RWPE2 (cell line): Measurements from ENCODE around the gene USP7.
A peak's percentile ranks its signal among the peaks of the same experiment; 100 is the strongest.

Experiments
- ATAC-seq: fragments of 200-7000 bp; cut with Tn5 transposase; 3 replicates; pipeline ENCODE4 v1.9.1; 2021; ENCODE audit warnings: low read depth
- DNase-seq: peaks from one replicate; pipeline ENCODE4 v3.0.0-alpha.2; 2020; ENCODE audit warnings: low spot score
- H3K27ac ChIP-seq: fragments of 450-650 bp; 2 replicates; pipeline ENCODE4 v1.5.1; 2017; ENCODE audit warnings: mild to moderate bottlenecking; ENCODE audit not compliant: poor library complexity, severe bottlenecking
- H3K27me3 ChIP-seq: fragments of 250-450 bp; sonication (Bioruptor Pico); 2 replicates; pipeline ENCODE4 v1.5.1; 2021; ENCODE audit warnings: mild to moderate bottlenecking, moderate library complexity; ENCODE audit not compliant: insufficient read depth, poor library complexity, severe bottlenecking
- H3K36me3 ChIP-seq: fragments of 250-450 bp; sonication (Bioruptor Pico); 2 replicates; pipeline ENCODE4 v1.5.1; 2020; ENCODE audit warnings: low read depth, mild to moderate bottlenecking, moderate library complexity
- H3K4me1 ChIP-seq: fragments of 250-450 bp; sonication (Bioruptor Pico); 2 replicates; pipeline ENCODE4 v1.5.1; 2021; ENCODE audit warnings: mild to moderate bottlenecking, moderate library complexity; ENCODE audit not compliant: insufficient read depth, poor library complexity, severe bottlenecking
- H3K4me3 ChIP-seq: fragments of 250-450 bp; sonication (Bioruptor Pico); 2 replicates; pipeline ENCODE4 v1.5.1; 2021; ENCODE audit warnings: mild to moderate bottlenecking, moderate library complexity; ENCODE audit not compliant: severe bottlenecking
- H3K9me3 ChIP-seq: fragments of 250-450 bp; sonication (Bioruptor Pico); 2 replicates; pipeline ENCODE4 v1.5.1; 2021; ENCODE audit warnings: mild to moderate bottlenecking, moderate library complexity; ENCODE audit not compliant: severe bottlenecking
- CTCF ChIP-seq: fragments of 450-650 bp; IDR thresholded peaks from one replicate; pipeline ENCODE4 v1.5.1; 2017; ENCODE audit warnings: mild to moderate bottlenecking, moderate library complexity; ENCODE audit not compliant: poor library complexity, severe bottlenecking

USP7 gene

GRCh38 chr16:8912793-8913192 is 50.9 kb downstream of the USP7 start:
- Histone ChIP-seq H3K4me1 (no peaks in the 10 kb centered on the region), H3K4me3 (no peak overlapping the region), H3K36me3 (peaks cover 95% of the 10 kb centered on the region), H3K9me3 (no peaks in the 10 kb centered on the region), H3K27me3 (no peaks in the 10 kb centered on the region), H3K27ac (no peak overlapping the region)
- no peak for DNase-seq
- no peak for ATAC-seq
- no peak for TF ChIP-seq CTCF

- ATAC-seq (no peak), DNase-seq (no peak)
- Histone ChIP-seq H3K4me1 (no peaks in the 10 kb centered on the region), H3K9me3 (no peaks in the 10 kb centered on the region), H3K36me3 (peaks cover 95% of the 10 kb centered on the region), H3K27me3 (no peaks in the 10 kb centered on the region), H3K4me3 (no peak overlapping the region), H3K27ac (no peak overlapping the region)
- TF ChIP-seq CTCF: no peak
Observed at GRCh38 chr16:8910811-8911210, 52.9 kb downstream of the USP7 start.

- DNase-seq (no peak), ATAC-seq (peak; percentile 47)
- no peaks in the 10 kb centered on the region for H3K27me3 ChIP-seq
- no peaks in the 10 kb centered on the region for H3K9me3 ChIP-seq
- peaks cover 94% of the 10 kb centered on the region for H3K36me3 ChIP-seq
- H3K4me3 ChIP-seq: no peak overlapping the region
- no peak for TF ChIP-seq CTCF
- no peaks in the 10 kb centered on the region for H3K4me1 ChIP-seq
- H3K27ac ChIP-seq: no peak overlapping the region
Observed at GRCh38 chr16:8908810-8909468, 54.8 kb downstream of the USP7 start.

- Histone ChIP-seq H3K4me1 (no peaks in the 10 kb centered on the region), H3K9me3 (no peaks in the 10 kb centered on the region), H3K36me3 (peaks cover 93% of the 10 kb centered on the region), H3K27me3 (no peaks in the 10 kb centered on the region), H3K4me3 (no peak overlapping the region), H3K27ac (no peak overlapping the region)
- ATAC-seq: no peak
- DNase-seq: no peak
- no peak for TF ChIP-seq CTCF
Observed at GRCh38 chr16:8907096-8907495, 56.6 kb downstream of the USP7 start.

- no peak overlapping the region for H3K27ac ChIP-seq
- TF ChIP-seq CTCF: no peak
- no peak for ATAC-seq
- no peak overlapping the region for H3K4me3 ChIP-seq
- no peak for DNase-seq
- no peaks in the 10 kb centered on the region for H3K4me1 ChIP-seq
- no peaks in the 10 kb centered on the region for H3K27me3 ChIP-seq
- no peaks in the 10 kb centered on the region for H3K9me3 ChIP-seq
- peaks cover 95% of the 10 kb centered on the region for H3K36me3 ChIP-seq
Observed at GRCh38 chr16:8905795-8906591, 57.7 kb downstream of the USP7 start.
